Vagina (tissue), 2 donors: Measurements from ENCODE around the gene ATP6V0B. TPM values are rescaled to one million over a fixed set of nuclear protein-coding genes. Genes with fewer than 3 reads are reported as not detected.
A peak's percentile ranks its signal among the peaks of the same experiment; 100 is the strongest.

Source experiments
- DNase-seq, 2 donors: peaks; one replicate each; pipeline ENCODE4 v3.0.0-alpha.2; 2017; ENCODE audit errors: extremely low spot score in 2 of 2
- H3K27ac ChIP-seq: fragments of 200-600 bp; sonication (generic); one replicate; pipeline ENCODE4 v1.5.1; 2019
- H3K27me3 ChIP-seq: fragments of 200-600 bp; sonication (generic); one replicate; pipeline ENCODE4 v1.5.1; 2019
- H3K36me3 ChIP-seq, 2 donors: fragments of 200-600 bp; sonication (generic); one replicate each; pipeline ENCODE4 v1.5.1; 2017 to 2019
- H3K4me1 ChIP-seq: fragments of 200-600 bp; sonication (generic); one replicate; pipeline ENCODE4 v1.5.1; 2019
- H3K4me3 ChIP-seq, 2 donors: fragments of 200-600 bp; sonication (generic); 1 replicate in 1 of 2; 2 replicates in 1 of 2; pipeline ENCODE4 v1.5.1; 2016 to 2019
- H3K9me3 ChIP-seq: fragments of 200-600 bp; sonication (generic); one replicate; pipeline ENCODE4 v1.5.1; 2019
- CTCF ChIP-seq, 3 experiments: fragments of 450-650 bp in 2 of 3; fragments of 200-600 bp in 1 of 3; sonication (generic) in 1 of 3; IDR thresholded peaks; one replicate each; pipeline ENCODE4 v1.5.1; 2017 to 2019; ENCODE audit warnings: antibody characterized with exemption in 3 of 3, mild to moderate bottlenecking in 2 of 3, moderate library complexity in 2 of 3
- POLR2A ChIP-seq, 2 donors: fragments of 450-650 bp; IDR thresholded peaks; one replicate each; pipeline ENCODE4 v1.6.1; 2017; ENCODE audit warnings: antibody characterized with exemption in 2 of 2, mild to moderate bottlenecking in 2 of 2, moderate library complexity in 2 of 2
- POLR2AphosphoS5 ChIP-seq, 2 donors: sonication (generic); formaldehyde crosslinking; IDR thresholded peaks; one replicate each; pipeline ENCODE4 v1.9.0; 2017; ENCODE audit warnings: antibody characterized with exemption in 2 of 2, mild to moderate bottlenecking in 2 of 2, low read depth in 1 of 2; ENCODE audit not compliant: insufficient read depth in 1 of 2
- intact Hi-C: fragments of 100-400 bp; cut with DNase I; formaldehyde crosslinking; loops from one replicate; pipeline ENCODE4 v1.15.1; 2023
- total RNA-seq: library from RNA; depleted of rRNA; stranded (reverse); fragments of >200 nt; gene quantifications from one replicate; pipeline ENCODE4 v1.2.3, GENCODE V29; 2016

The ATP6V0B gene
- total RNA-seq, 1 donor from 2014 or later, result 71.5 TPM

- Histone ChIP-seq H3K27me3 (no peaks in the 10 kb centered on the region), H3K4me1 (peaks cover 18% of the 10 kb centered on the region), H3K36me3 (no peaks in the 10 kb centered on the region), H3K9me3 (no peaks in the 10 kb centered on the region), H3K27ac (peak overlapping the region; percentile 66), H3K4me3 (peak overlapping the region; percentile 77)
- TF ChIP-seq POLR2A (IDR thresholded peaks at IDR 0.05) (no peak), CTCF (IDR thresholded peaks at IDR 0.05) (no peak), POLR2AphosphoS5 (IDR thresholded peaks at IDR 0.05; ENCODE audit: insufficient read depth in 1 of 2, low read depth in 1 of 2) (no peak)
- DNase-seq, result no peak
- intact Hi-C loops, result no loop called here
Measured at GRCh38 chr1:43990271-43991199, 15.8 kb downstream of the ATP6V0B start.

GRCh38 chr1:43991200-43991475 is 16.4 kb downstream of the ATP6V0B start:
- no peak for DNase-seq
- peaks cover 18% of the 10 kb centered on the region for H3K4me1 ChIP-seq
- H3K27ac ChIP-seq, result peak overlapping the region; percentile 66
- H3K9me3 ChIP-seq, result no peaks in the 10 kb centered on the region
- peak overlapping the region; percentile 77 for H3K4me3 ChIP-seq
- intact Hi-C loops, result no loop called here
- H3K36me3 ChIP-seq, result no peaks in the 10 kb centered on the region
- no peaks in the 10 kb centered on the region for H3K27me3 ChIP-seq
- TF ChIP-seq POLR2AphosphoS5 (IDR thresholded peaks at IDR 0.05; ENCODE audit: insufficient read depth in 1 of 2, low read depth in 1 of 2) (no peak), CTCF (IDR thresholded peaks at IDR 0.05) (no peak), POLR2A (IDR thresholded peaks at IDR 0.05) (no peak)

GRCh38 chr1:43991476-43992231 is 16.9 kb downstream of the ATP6V0B start, which contains the start of gene CCDC24:
Gene CCDC24, plus strand, starts transcription at chr1:43991599. Its CDS starts 280 bp downstream, at chr1:43991879.
- peak within 1 kb of the TSS; percentile 77 for H3K4me3 ChIP-seq
- no peaks in the 10 kb centered on the region for H3K9me3 ChIP-seq
- H3K27me3 ChIP-seq, result no peaks in the 10 kb centered on the region
- TF ChIP-seq POLR2AphosphoS5 (IDR thresholded peaks at IDR 0.05; ENCODE audit: insufficient read depth in 1 of 2, low read depth in 1 of 2), result peak; percentile 39 to 81
- no peak for TF ChIP-seq POLR2A (IDR thresholded peaks at IDR 0.05)
- TF ChIP-seq CTCF (IDR thresholded peaks at IDR 0.05), result no peak
- intact Hi-C loops, result no loop called here
- no peak for DNase-seq
- no peaks in the 10 kb centered on the region for H3K36me3 ChIP-seq
- H3K27ac ChIP-seq, result peak within 1 kb of the TSS; percentile 66
- peaks cover 18% of the 10 kb centered on the region for H3K4me1 ChIP-seq

- H3K27me3 ChIP-seq, result no peaks in the 10 kb centered on the region
- H3K27ac ChIP-seq, result peak overlapping the region; percentile 66
- no peaks in the 10 kb centered on the region for H3K36me3 ChIP-seq
- no peak for TF ChIP-seq POLR2AphosphoS5 (IDR thresholded peaks at IDR 0.05; ENCODE audit: insufficient read depth in 1 of 2, low read depth in 1 of 2)
- TF ChIP-seq CTCF (IDR thresholded peaks at IDR 0.05), result no peak
- no peak for TF ChIP-seq POLR2A (IDR thresholded peaks at IDR 0.05)
- no peaks in the 10 kb centered on the region for H3K9me3 ChIP-seq
- H3K4me1 ChIP-seq, result peaks cover 18% of the 10 kb centered on the region
- intact Hi-C loops, result no loop called here
- peak overlapping the region; percentile 77 for H3K4me3 ChIP-seq
- DNase-seq, result no peak
Measured at GRCh38 chr1:43992232-43992995, 17.7 kb downstream of the ATP6V0B start.
